GM19395 (cell line): ENCODE data around the gene PCNT.
"Not testable (repeated sequence)": the region's sequence is repeated elsewhere in the genome, so short reads cannot be mapped to it uniquely, and the experiment has no call there.

Experiments
- ATAC-seq: cut with Tn5 transposase; IDR thresholded peaks from one replicate; pipeline ENCODE4 v1.9.1; 2021; ENCODE audit warnings: mild to moderate bottlenecking, moderate library complexity; ENCODE audit not compliant: unreplicated experiment

PCNT gene

GRCh38 chr21:46423546-46424038 is 99.6 kb downstream of the PCNT start:
- ATAC-seq, result no peak

- ATAC-seq, result no peak
These were observed 100.2 kb downstream of the PCNT start for GRCh38 chr21:46424039-46424591.

DNA sequence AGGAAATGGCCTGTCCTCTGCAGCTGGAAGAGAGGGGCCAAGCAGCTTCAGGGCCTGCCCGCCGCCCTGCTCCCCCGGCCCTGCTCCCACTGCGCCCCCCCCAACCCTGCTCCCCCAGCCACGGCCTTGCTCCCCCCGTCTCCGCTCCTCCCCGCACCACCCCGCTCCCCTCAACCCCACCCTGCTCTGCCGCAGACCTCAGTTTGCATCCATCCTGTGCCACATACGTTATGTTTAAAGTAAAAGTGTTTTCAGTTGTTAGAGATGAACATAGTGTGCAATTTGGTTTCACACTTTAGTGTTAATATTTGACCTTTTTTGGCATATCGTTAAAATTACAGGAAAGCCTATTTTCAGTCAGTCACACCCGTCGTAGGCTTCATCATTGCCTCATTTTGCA is 100.7 kb downstream of the PCNT start:
- ATAC-seq, result no peak

DNA sequence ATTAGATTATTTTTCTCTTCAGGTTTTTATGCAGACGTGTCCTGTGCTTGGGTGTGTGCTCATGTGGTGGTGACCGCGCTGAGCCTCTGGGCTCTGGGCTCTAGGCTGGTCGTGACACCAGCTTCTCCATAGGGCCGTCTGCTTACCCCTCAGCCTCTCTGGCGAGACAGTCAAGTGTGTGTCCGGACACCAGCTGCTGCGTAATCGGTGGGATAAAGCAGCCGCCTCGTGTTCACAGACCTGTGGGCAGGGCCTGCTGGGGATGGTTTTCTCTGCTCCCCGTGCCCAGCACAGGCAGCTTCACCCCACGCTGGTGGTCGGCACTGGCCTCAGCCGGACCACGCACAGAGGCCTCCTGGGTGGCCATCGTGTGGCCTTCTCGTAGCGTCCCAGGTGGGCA is 101.1 kb downstream of the PCNT start:
- no peak for ATAC-seq

GRCh38 chr21:46425571-46425970 is 101.6 kb downstream of the PCNT start:
- ATAC-seq, result no peak

DNA sequence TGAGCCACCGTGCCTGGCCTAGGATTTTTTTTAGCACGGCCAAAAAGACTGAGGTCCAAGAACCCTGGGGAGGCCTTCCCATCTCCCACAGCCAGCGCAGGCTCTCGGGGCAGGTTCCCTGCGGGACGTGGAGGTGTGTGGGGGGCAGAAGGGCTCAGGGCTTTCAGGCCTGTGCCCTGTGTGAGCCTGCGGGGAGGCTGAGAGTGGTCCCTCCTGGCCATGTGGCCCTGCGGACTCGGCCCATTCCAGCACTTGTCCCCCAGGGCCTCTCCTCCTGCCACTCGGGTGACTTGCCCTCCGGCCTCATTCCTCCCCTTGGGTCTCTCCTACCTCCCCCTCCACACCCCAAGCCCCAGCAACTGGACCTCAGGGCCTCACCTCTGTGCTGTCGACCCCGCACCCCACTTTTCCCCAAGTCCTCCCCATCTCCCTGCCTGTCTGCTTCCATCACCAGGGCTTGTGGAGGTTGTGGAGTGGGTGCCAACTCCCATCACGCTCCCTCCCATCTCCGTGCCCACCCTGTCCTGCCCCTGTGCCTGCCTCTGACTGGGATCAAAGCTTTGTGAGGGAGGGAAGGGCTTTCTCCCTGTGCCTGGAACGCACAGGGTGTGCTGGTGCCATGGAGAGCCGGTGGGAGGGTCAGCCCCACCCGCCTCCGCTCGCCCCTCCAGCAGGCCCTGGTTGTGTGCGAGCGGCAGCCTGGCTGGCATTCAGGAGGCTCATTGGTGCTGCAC is 102.5 kb downstream of the PCNT start:
- ATAC-seq, result no peak

DNA sequence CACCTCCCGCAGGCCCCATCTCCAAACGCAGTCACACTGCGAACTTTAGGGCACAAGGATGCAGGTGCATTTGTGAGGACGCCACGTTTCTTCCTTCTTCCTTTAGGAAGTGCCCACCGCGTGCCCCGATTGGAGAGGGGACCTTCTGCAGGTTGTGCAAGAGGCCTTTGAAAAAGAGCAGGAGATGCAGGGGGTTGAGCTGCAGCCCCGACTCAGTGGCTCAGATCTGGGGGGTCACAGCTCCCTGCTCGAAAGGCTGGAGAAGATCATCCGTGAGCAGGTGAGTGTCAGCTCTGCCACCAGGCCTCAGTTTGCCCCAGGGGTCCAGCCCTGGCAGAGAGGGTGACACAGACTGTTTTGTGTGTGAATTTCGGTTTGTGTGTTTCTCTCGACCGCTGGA is 103.6 kb downstream of the PCNT start:
- ATAC-seq, result no peak

DNA sequence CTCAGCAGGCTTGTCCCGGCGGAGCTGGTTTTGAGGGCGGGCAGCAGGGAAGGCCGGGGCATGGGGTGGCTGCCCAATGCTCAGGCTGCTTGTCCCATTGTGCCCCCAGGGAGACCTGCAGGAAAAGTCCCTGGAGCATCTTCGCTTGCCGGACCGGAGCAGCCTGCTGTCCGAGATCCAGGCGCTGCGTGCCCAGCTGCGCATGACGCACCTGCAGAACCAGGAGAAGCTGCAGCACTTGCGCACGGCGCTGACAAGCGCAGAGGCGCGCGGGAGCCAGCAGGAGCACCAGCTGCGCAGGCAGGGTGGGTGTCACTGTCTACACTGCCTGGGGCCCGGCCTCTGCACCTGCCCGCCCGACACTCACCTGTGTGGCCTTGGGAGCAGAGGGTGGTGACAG is 104.3 kb downstream of the PCNT start:
- no peak for ATAC-seq

- no peak for ATAC-seq
These were observed 105.2 kb downstream of the PCNT start for GRCh38 chr21:46428987-46429710.

GRCh38 chr21:46429754-46430681 is 106.1 kb downstream of the PCNT start:
- no peak for ATAC-seq

- ATAC-seq, result no peak
These were observed 107.5 kb downstream of the PCNT start for GRCh38 chr21:46431448-46431847.

- ATAC-seq, result no peak
These were observed 108.0 kb downstream of the PCNT start for GRCh38 chr21:46431884-46432488.

GRCh38 chr21:46433116-46433515 is 109.2 kb downstream of the PCNT start:
- not testable (repeated sequence) for ATAC-seq

GRCh38 chr21:46434322-46434958 is 110.5 kb downstream of the PCNT start:
- ATAC-seq, result no peak

- no peak for ATAC-seq
These were observed 111.9 kb downstream of the PCNT start for GRCh38 chr21:46435786-46436227.

DNA sequence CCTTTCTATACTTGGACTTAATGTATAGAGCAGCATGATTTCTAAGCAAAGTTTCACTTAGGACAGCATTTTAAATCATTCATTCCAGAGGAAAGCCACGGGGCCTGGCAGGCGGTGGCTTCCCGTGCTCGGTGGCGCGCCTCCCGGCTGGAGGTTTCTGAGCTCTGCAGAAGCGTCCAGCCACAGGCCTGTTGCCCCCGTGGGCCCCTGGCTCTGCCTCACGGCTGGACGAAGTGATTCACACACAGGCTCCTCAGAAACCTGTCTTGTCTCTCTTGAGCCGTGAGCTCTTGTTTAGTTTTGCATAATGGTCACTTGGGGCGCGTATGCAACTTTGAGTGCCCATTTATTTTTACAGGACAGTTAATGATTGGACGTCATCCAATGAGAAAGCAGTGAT is 112.7 kb downstream of the PCNT start:
- no peak for ATAC-seq

DNA sequence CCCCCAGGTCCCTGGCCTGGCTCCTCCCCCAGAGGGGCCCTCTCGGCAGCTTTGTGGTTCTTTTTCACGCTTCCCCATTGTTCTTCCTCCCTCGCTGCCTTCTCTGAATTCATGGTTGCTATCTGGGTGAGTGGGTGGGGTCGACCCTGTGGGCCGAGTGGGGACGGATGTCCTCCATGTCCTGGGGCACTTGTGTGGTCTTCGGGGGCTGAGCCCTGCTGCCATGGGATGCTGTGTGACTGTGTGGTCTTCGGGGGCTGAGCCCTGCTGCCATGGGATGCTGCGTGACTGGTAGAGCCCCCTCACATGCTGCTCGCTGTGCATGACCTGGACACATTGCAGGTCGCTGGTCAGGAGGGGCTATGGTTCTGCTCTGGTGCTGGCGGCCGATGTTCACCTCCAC is 113.1 kb downstream of the PCNT start:
- ATAC-seq, result no peak

DNA sequence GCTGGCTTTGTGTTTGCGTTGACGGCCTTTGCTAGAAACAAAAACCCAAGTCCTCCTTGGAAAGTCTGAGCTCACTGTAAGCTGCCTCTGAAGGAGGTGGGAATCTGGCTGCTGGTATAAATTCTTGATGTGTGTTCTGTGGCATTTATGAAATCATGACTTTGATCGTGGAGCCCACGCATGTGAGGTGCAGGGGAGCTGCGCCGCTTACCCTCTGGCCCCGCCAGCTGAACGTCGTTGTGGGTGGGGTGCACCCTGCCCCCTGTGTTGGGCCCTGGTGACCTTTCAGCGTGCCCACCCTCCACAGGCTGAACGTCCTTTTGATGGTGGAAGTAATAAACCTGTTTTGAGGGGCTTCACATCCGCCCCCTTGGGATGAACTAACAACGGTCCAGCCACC is 113.6 kb downstream of the PCNT start:
- ATAC-seq, result no peak

DNA sequence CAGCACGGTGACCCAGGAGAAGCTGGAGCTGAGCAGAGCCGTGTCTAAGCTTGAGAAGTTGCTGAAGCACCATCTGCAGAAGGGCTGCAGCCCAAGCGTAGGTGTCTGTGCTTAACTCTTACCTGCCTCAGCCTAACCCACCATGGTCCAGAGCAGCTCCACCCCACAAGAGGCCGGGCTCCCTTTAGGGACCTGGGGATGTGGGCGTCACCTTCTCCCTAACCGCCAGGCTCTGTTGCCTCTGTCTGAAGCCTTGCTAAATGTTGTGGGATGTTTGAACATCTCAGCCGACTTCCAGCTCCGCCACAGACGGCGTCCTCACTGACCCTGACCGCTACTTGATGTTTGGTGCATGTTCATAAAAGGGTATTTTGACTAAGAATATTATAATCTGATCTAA is 114.3 kb downstream of the PCNT start:
- ATAC-seq, result no peak

GRCh38 chr21:46439906-46440305 is 116.0 kb downstream of the PCNT start:
- ATAC-seq, result no peak
